Upper lobe of left lung (tissue), 6 donors: ENCODE measurements around the gene CSPG4. TPM values are rescaled to one million over a fixed set of nuclear protein-coding genes. Genes with fewer than 3 reads are reported as not detected.
A peak's percentile ranks its signal among the peaks of the same experiment; 100 is the strongest.

ENCODE experiments used
- ATAC-seq, 2 donors: fragments of 200-7000 bp; cut with Tn5 transposase; one replicate each; pipeline ENCODE4 v1.9.1; 2022; ENCODE audit warnings: mild to moderate bottlenecking in 2 of 2, moderate library complexity in 2 of 2; ENCODE audit not compliant: low FRiP score in 2 of 2
- DNase-seq, 2 donors: peaks; one replicate each; pipeline ENCODE4 v3.0.0-alpha.2; 2019 to 2020
- H3K27ac ChIP-seq, 4 donors: fragments of 200-600 bp; sonication (generic); one replicate each; pipeline ENCODE4 v1.5.1; 2016 to 2019
- H3K27me3 ChIP-seq, 4 donors: fragments of 200-600 bp; sonication (generic); one replicate each; pipeline ENCODE4 v1.5.1; 2017 to 2019
- H3K36me3 ChIP-seq, 4 donors: fragments of 200-600 bp; sonication (generic); one replicate each; pipeline ENCODE4 v1.5.1; 2016 to 2019
- H3K4me1 ChIP-seq, 4 donors: fragments of 200-600 bp; sonication (generic); one replicate each; pipeline ENCODE4 v1.5.1; 2018 to 2019
- H3K4me3 ChIP-seq, 4 donors: fragments of 200-600 bp; sonication (generic); one replicate each; pipeline ENCODE4 v1.5.1; 2017 to 2019; ENCODE audit warnings: mild to moderate bottlenecking in 2 of 4, moderate library complexity in 1 of 4
- H3K9me3 ChIP-seq, 4 donors: fragments of 200-600 bp; sonication (generic); one replicate each; pipeline ENCODE4 v1.5.1; 2018 to 2019
- EP300 ChIP-seq, 4 donors: sonication (generic); formaldehyde crosslinking; IDR thresholded peaks; one replicate each; pipeline ENCODE4 v1.5.1; 2017; ENCODE audit warnings: antibody characterized with exemption in 4 of 4, control low read depth in 2 of 4
- POLR2A ChIP-seq, 4 donors: fragments of 450-650 bp; IDR thresholded peaks; one replicate each; pipeline ENCODE4 v1.5.1; 2016 to 2017; ENCODE audit warnings: antibody characterized with exemption in 4 of 4, mild to moderate bottlenecking in 2 of 4
- POLR2AphosphoS5 ChIP-seq, 2 donors: sonication (generic); formaldehyde crosslinking; IDR thresholded peaks; one replicate each; pipeline ENCODE4 v1.5.1; 2017; ENCODE audit warnings: antibody characterized with exemption in 2 of 2
- WGBS, 2 donors: methylation state at CpG; one replicate each; pipeline ENCODE4 v1.1.5; 2017 to 2018; 5-methylcytosine and 5-hydroxymethylcytosine counted together
- total RNA-seq, 6 donors: library from RNA; depleted of rRNA in 4 of 6; stranded (reverse); fragments of >200 nt in 4 of 6; gene quantifications; one replicate each; pipeline versions ENCODE4 v1.1.0 to v1.2.1, GENCODE V29; 2016 to 2021
- TF ChIP-seq, protein P1 (sequence below), 6 experiments: fragments of 450-650 bp in 4 of 6; fragments of 200-600 bp in 2 of 6; sonication (generic) in 2 of 6; IDR thresholded peaks; one replicate each; pipeline ENCODE4 v1.5.1; 2016 to 2019; ENCODE audit warnings: antibody characterized with exemption in 6 of 6
- donor health status: DM: no; HTN: no; CAD: no; lungs with moderate emphysema.
- donor health status: DM: no; HTN: yes; CAD: no; lungs with severe emphysema.

The CSPG4 gene
- total RNA-seq, 6 donors from 2014 or later: 8.5 to 38.3 (median 17.7) TPM

DNA sequence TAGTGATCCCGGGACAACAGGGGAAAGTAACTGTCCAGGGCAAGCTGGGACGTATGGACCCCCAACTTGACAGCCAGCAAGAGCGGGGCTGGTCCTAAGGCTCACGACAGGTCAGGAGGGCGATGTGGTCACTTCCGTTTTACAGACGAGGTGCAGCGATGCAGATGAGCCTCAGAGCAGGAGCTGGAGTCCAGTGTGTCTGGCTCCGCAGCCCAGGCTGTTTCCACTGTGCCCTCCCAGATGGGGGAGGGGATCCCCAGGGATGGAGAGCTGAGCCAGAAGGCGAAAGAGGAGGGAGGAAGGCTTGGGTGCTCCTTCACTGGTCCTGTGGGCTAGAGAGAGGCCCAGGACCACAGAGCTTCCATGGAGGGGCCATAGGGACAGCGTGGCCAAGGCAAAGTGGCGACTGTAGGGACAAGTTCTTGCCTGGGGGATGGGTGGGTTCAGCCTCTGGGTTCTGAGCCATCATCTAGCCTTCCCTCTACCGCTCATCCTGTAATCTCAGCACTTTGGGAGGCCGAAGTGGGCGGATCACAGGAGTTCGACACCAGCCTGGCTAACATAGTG lies 59.2 kb downstream of the CSPG4 start:
- TF ChIP-seq POLR2A (IDR thresholded peaks at IDR 0.05) (no peak), POLR2AphosphoS5 (IDR thresholded peaks at IDR 0.05) (no peak), EP300 (IDR thresholded peaks at IDR 0.05) (no peak)
- TF ChIP-seq, protein P1, sequence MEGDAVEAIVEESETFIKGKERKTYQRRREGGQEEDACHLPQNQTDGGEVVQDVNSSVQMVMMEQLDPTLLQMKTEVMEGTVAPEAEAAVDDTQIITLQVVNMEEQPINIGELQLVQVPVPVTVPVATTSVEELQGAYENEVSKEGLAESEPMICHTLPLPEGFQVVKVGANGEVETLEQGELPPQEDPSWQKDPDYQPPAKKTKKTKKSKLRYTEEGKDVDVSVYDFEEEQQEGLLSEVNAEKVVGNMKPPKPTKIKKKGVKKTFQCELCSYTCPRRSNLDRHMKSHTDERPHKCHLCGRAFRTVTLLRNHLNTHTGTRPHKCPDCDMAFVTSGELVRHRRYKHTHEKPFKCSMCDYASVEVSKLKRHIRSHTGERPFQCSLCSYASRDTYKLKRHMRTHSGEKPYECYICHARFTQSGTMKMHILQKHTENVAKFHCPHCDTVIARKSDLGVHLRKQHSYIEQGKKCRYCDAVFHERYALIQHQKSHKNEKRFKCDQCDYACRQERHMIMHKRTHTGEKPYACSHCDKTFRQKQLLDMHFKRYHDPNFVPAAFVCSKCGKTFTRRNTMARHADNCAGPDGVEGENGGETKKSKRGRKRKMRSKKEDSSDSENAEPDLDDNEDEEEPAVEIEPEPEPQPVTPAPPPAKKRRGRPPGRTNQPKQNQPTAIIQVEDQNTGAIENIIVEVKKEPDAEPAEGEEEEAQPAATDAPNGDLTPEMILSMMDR (IDR thresholded peaks at IDR 0.05): no peak
- no peak for ATAC-seq
- Histone ChIP-seq H3K4me1 (peaks cover 58 to 80% (median 66%) of the 10 kb centered on the region in 4 donors), H3K27ac (peak overlapping the region in 2 of 4 donors; percentile 68 to 70), H3K4me3 (no peak overlapping the region), H3K9me3 (no peaks in the 10 kb centered on the region), H3K36me3 (peaks cover 4 to 34% (median 16%) of the 10 kb centered on the region in 4 donors), H3K27me3 (no peaks in the 10 kb centered on the region)
- DNase-seq: no peak
- WGBS, 2 donors: 82 to 89% methylated on average over 15 to 16 of the region's 16 CpGs

DNA sequence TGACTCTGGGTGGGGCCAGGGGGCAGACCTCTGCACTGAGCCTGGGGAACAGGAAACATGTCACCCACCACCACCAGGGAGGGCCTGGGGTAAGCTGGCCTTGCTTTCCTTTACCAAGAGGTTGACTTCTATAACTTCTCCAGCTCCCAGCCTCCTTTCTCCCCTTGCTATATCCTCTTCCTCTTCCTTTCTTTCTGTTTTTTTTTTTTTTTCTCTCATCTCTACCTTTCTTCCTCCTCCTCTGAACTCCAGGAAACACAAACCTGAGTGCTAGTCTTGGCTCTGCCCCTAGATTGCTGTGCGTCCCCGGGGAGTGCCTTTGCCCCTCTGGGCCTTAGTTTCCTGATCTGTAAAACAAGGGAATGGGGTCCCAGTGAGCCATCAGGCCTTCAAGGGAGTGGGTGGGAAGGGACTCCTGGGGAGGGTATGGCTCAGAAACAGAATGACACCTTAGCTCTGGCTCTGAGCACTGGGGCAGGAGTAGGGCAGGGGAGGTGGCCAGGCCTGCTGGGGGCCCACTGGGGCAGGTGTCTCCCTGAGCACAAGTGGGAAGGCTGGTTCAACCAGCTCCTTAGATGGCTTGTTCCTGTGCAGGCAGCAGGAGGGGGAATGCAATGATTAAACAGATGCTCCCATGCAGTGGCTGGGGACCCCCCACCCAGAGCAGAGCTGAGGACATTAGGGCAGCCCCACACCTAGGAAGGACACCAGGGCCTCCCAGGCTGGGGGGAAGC lies 60.7 kb downstream of the CSPG4 start:
- no peak for ATAC-seq
- Histone ChIP-seq H3K4me1 (peaks cover 58 to 83% (median 67%) of the 10 kb centered on the region in 4 donors), H3K27me3 (no peaks in the 10 kb centered on the region), H3K9me3 (no peaks in the 10 kb centered on the region), H3K36me3 (peaks cover 0 to 20% (median 6%) of the 10 kb centered on the region in 4 donors), H3K4me3 (peak overlapping the region in 3 of 4 donors; percentile 25 to 78 (median 77)), H3K27ac (peak overlapping the region; percentile 52 to 70 (median 69))
- WGBS, 2 donors: 44 to 51% methylated on average over 2 of the region's 2 CpGs
- TF ChIP-seq, protein P1 (IDR thresholded peaks at IDR 0.05): no peak
- TF ChIP-seq POLR2A (IDR thresholded peaks at IDR 0.05) (no peak), POLR2AphosphoS5 (IDR thresholded peaks at IDR 0.05) (no peak)
- no peak for DNase-seq

DNA sequence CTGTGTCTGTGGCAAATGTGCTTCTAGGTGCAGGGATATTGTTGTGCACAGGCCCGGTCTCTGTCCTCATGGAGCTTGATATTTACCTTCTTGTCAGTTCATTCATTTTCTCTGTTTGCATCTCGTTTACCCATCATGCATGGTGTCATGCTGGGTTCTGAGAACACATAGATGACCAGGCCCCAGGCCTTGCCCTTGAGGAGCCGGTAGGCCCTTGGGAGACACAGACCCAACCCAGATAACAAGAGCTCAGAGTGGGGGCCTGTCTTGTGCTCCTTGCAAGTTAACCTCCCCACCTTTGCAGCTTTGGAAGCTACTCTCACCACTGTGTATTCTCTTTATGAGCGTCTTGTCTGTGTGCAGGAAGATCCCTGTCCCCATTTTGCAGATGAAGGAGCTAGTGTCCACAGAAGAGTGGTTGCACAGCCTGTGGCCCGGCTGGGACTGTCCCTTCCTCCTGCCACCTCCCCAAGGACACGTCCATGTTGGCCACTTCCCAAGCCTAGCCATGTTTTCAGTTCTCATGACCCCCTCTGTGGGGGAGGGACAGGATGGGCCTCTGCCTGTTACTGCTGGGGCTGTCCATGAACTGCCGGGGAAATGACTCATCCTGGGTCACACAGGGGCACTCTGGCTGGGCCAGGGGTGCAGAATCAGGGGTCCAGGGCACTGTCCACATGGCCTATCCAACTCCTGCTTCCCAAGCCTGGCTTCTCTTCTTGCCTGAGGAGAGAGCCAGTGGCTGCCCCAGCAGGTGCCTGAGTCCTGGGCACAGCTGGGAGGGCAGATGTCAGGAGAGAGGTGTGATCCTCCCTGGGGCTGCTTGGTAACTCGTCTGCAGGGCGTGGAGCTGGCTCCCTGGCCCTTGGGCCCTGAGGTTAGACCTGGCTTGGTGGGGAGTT lies 61.5 kb downstream of the CSPG4 start:
- TF ChIP-seq, protein P1 (IDR thresholded peaks at IDR 0.05): no peak
- TF ChIP-seq EP300 (IDR thresholded peaks at IDR 0.05) (peak in 1 of 4 donors; percentile 34), POLR2A (IDR thresholded peaks at IDR 0.05) (no peak), POLR2AphosphoS5 (IDR thresholded peaks at IDR 0.05) (peak; percentile 47 to 60)
- DNase-seq: peak in 1 of 2 donors; percentile 54
- Histone ChIP-seq H3K9me3 (no peaks in the 10 kb centered on the region), H3K27me3 (no peaks in the 10 kb centered on the region), H3K4me3 (peak overlapping the region in 3 of 4 donors; percentile 25 to 78 (median 77)), H3K27ac (peak overlapping the region; percentile 52 to 70 (median 69)), H3K36me3 (peaks cover 0 to 14% (median 2%) of the 10 kb centered on the region in 4 donors), H3K4me1 (peaks cover 62 to 84% (median 73%) of the 10 kb centered on the region in 4 donors)
- ATAC-seq: no peak
- 40 to 47% methylated on average over 6 to 9 of the region's 9 CpGs for WGBS, 2 donors

DNA sequence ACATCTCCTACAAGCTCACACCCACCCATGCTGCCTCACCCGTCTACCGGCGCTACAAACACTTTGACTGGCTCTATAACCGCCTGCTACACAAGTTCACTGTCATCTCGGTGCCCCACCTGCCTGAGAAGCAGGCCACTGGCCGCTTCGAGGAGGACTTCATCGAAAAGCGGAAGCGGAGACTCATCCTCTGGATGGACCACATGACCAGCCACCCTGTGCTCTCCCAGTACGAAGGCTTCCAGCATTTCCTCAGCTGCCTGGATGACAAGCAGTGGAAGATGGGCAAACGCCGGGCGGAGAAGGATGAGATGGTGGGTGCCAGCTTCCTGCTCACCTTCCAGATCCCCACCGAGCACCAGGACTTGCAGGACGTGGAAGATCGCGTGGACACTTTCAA lies 62.8 kb downstream of the CSPG4 start:
- WGBS, 2 donors: 91% methylated on average over 10 to 18 of the region's 18 CpGs
- Histone ChIP-seq H3K9me3 (no peaks in the 10 kb centered on the region), H3K4me1 (peaks cover 58 to 74% (median 66%) of the 10 kb centered on the region in 4 donors), H3K27me3 (no peaks in the 10 kb centered on the region), H3K27ac (peak overlapping the region in 1 of 4 donors; percentile 97), H3K36me3 (peaks cover 0 to 14% (median 2%) of the 10 kb centered on the region in 4 donors), H3K4me3 (peak overlapping the region in 3 of 4 donors; percentile 77 to 82 (median 78))
- no peak for ATAC-seq
- no peak for DNase-seq
- TF ChIP-seq, protein P1 (IDR thresholded peaks at IDR 0.05): no peak
- TF ChIP-seq POLR2AphosphoS5 (IDR thresholded peaks at IDR 0.05) (no peak), EP300 (IDR thresholded peaks at IDR 0.05) (no peak), POLR2A (IDR thresholded peaks at IDR 0.05) (no peak)
